BJ (cell line): ENCODE measurements around the gene RBMS2. TPM values are rescaled to one million over a fixed set of nuclear protein-coding genes. Genes with fewer than 3 reads are reported as not detected.
"Not testable (repeated sequence)": the region's sequence is repeated elsewhere in the genome, so short reads cannot be mapped to it uniquely, and the experiment has no call there.

Experiments
- CTCF ChIA-PET: fragments of 350-600 bp; formaldehyde crosslinking; extraction: SDS; loops from one replicate; lab custom pipeline; 2021; ENCODE audit warnings: antibody characterized with exemption, inconsistent platforms; lab: Yijun Ruan, JAX
- POLR2A ChIA-PET: fragments of 300-600 bp; sonication (Branson Sonifier 250); formaldehyde crosslinking; extraction: SDS; loops from one replicate; lab custom pipeline; 2021; ENCODE audit warnings: antibody characterized with exemption; lab: Charles Lee
- DNase-seq: peaks from one replicate; pipeline ENCODE4 v3.0.0-alpha.2; 2011; ENCODE audit warnings: low read depth
- H3K27me3 ChIP-seq: 2 replicates; pipeline ENCODE4 v1.6.0; 2011; ENCODE audit warnings: low read length; ENCODE audit not compliant: control insufficient read depth, insufficient read depth
- H3K36me3 ChIP-seq: 2 replicates; pipeline ENCODE4 v1.5.1; 2011; ENCODE audit warnings: low read length; ENCODE audit not compliant: control insufficient read depth, insufficient read depth
- H3K4me3 ChIP-seq: 2 replicates; pipeline ENCODE4 v1.5.1; 2011; ENCODE audit warnings: low read depth, mild to moderate bottlenecking, control low read depth, low read length
- CTCF ChIP-seq: IDR thresholded peaks from 2 replicates; pipeline ENCODE4 v1.5.1; 2011; ENCODE audit warnings: low read depth, mild to moderate bottlenecking, control low read depth, inconsistent platforms, low read length, moderate library complexity; ENCODE audit not compliant: insufficient read depth
- polyA plus RNA-seq: library from polyadenylated mRNA; depleted of rRNA; stranded (reverse); fragments of >200 nt; gene quantifications from 2 replicates; pipeline ENCODE4 v1.2.3, GENCODE V29; 2011

Gene RBMS2
- polyA plus RNA-seq, 1 experiment, result 67.9 TPM

- Histone ChIP-seq H3K4me3 (peak within 1 kb of the TSS; percentile 52), H3K27me3 (peaks cover 6% of the 10 kb centered on the region), H3K36me3 (no peaks in the 10 kb centered on the region)
- CTCF ChIA-PET, result interaction anchor here (0.6 to 1.2 kb wide), 2 partner anchors 17 to 22 kb away, joined by 3 to 4 read pairs; no protein-coding TSS in a partner anchor
- no peak for TF ChIP-seq CTCF
- DNase-seq, result peak; percentile 35
- POLR2A ChIA-PET, result interaction anchor here (0.6 kb wide), 1 partner anchor 146 kb away, joined by 4 read pairs; no protein-coding TSS in a partner anchor
Measured at GRCh38 chr12:56488041-56488955, 33.3 kb upstream of the RBMS2 start, which contains the start of gene GLS2. Gene GLS2 (minus strand): TSS chr12:56488161. CDS start chr12:56488118, 43 bp downstream.

GRCh38 chr12:56490360-56490759 lies 31.3 kb upstream of the RBMS2 start:
- Histone ChIP-seq H3K36me3 (no peaks in the 10 kb centered on the region), H3K27me3 (peaks cover 6% of the 10 kb centered on the region), H3K4me3 (no peak overlapping the region)
- POLR2A ChIA-PET, result interaction anchor here (0.6 kb wide), 1 partner anchor 104 kb away, joined by 3 read pairs; no protein-coding TSS in a partner anchor
- TF ChIP-seq CTCF, result no peak
- DNase-seq, result no peak
- CTCF ChIA-PET, result interaction anchor here (0.9 to 3.4 kb wide), 3 partner anchors 13 to 146 kb away, joined by 3 to 15 read pairs (median 4); no protein-coding TSS in a partner anchor

GRCh38 chr12:56493409-56494105 lies 28.1 kb upstream of the RBMS2 start:
- H3K4me3 ChIP-seq, H3K36me3 ChIP-seq, H3K27me3 ChIP-seq, POLR2A ChIA-PET, DNase-seq, CTCF ChIA-PET: not testable (repeated sequence)

- DNase-seq, H3K4me3 ChIP-seq, POLR2A ChIA-PET, CTCF ChIA-PET, H3K36me3 ChIP-seq, H3K27me3 ChIP-seq: not testable (repeated sequence)
Measured at GRCh38 chr12:56494106-56494415, 27.6 kb upstream of the RBMS2 start.

- H3K36me3 ChIP-seq, H3K27me3 ChIP-seq, DNase-seq, POLR2A ChIA-PET, H3K4me3 ChIP-seq, CTCF ChIA-PET: not testable (repeated sequence)
Measured at GRCh38 chr12:56494481-56494880, 27.1 kb upstream of the RBMS2 start.

GRCh38 chr12:56496704-56497103 lies 24.9 kb upstream of the RBMS2 start:
- CTCF ChIA-PET, result interaction anchor here (1.2 kb wide), 2 partner anchors 9 to 16 kb away, joined by 3 to 5 read pairs; no protein-coding TSS in a partner anchor
- POLR2A ChIA-PET, H3K36me3 ChIP-seq, H3K27me3 ChIP-seq, H3K4me3 ChIP-seq, DNase-seq: not testable (repeated sequence)
- peak; percentile 46 for TF ChIP-seq CTCF

GRCh38 chr12:56498126-56498902 lies 23.3 kb upstream of the RBMS2 start:
- DNase-seq, H3K4me3 ChIP-seq, H3K36me3 ChIP-seq, POLR2A ChIA-PET, H3K27me3 ChIP-seq: not testable (repeated sequence)
- CTCF ChIA-PET, result interaction anchor here (0.5 kb wide), 1 partner anchor 316 kb away, joined by 3 read pairs; no protein-coding TSS in a partner anchor

- H3K36me3 ChIP-seq, DNase-seq, H3K4me3 ChIP-seq, POLR2A ChIA-PET, CTCF ChIA-PET, H3K27me3 ChIP-seq: not testable (repeated sequence)
Measured at GRCh38 chr12:56499452-56499851, 22.2 kb upstream of the RBMS2 start.

GRCh38 chr12:56499879-56500278 lies 21.7 kb upstream of the RBMS2 start:
- DNase-seq, H3K36me3 ChIP-seq, H3K27me3 ChIP-seq, POLR2A ChIA-PET, H3K4me3 ChIP-seq: not testable (repeated sequence)
- CTCF ChIA-PET, result interaction anchor here (0.7 kb wide), 1 partner anchor 91 kb away, joined by 3 read pairs; no protein-coding TSS in a partner anchor
